A549 (cell line): ENCODE data around the gene APELA.

Experiments
- CTCF ChIP-seq: fragments of >200 bp; sonication (Bioruptor Twin); formaldehyde crosslinking; IDR thresholded peaks from 3 replicates; pipeline ENCODE4 v1.5.1; 2016
- E2F6 ChIP-seq: IDR thresholded peaks from 2 replicates; pipeline ENCODE4 v1.6.1; 2012; ENCODE audit warnings: low read depth, borderline replicate concordance
- EP300 ChIP-seq, 2 experiments: fragments of >200 bp; sonication (Bioruptor Twin); formaldehyde crosslinking; IDR thresholded peaks; 2 replicates in 1 of 2; 3 replicates in 1 of 2; pipeline ENCODE4 v1.6.1; 2016 to 2017
- HOXA7 ChIP-seq: fragments of 250-450 bp; sonication (Bioruptor Pico); IDR thresholded peaks from 2 replicates; pipeline ENCODE4 v1.5.0; 2020; ENCODE audit warnings: mild to moderate bottlenecking, moderate library complexity
- PBX3 ChIP-seq: IDR thresholded peaks from 2 replicates; pipeline ENCODE4 v1.6.1; 2012
- POLR2A ChIP-seq: IDR thresholded peaks from 2 replicates; pipeline ENCODE4 v1.6.1; 2012; ENCODE audit warnings: mild to moderate bottlenecking, low read length
- RAD21 ChIP-seq, 2 experiments: fragments of >200 bp in 1 of 2; sonication (Bioruptor Twin) in 1 of 2; formaldehyde crosslinking in 1 of 2; IDR thresholded peaks in 1 of 2; conservative IDR thresholded peaks in 1 of 2; 2 replicates in 1 of 2; 3 replicates in 1 of 2; pipeline ENCODE4 v1.6.1; 2012 to 2018; ENCODE audit warnings: inconsistent platforms in 1 of 2
- RCOR1 ChIP-seq: fragments of 150-350 bp; IDR thresholded peaks from 2 replicates; pipeline ENCODE4 v1.6.1; 2014; ENCODE audit warnings: antibody characterized with exemption, low read length, low read depth

- TF ChIP-seq E2F6 (no peak), CTCF (no peak), HOXA7 (CRISPR knock-in tag) (no peak), RAD21 (conservative IDR thresholded peaks at IDR 0.05 in 1 of 2, IDR thresholded peaks at IDR 0.05 in 1 of 2) (no peak), PBX3 (no peak), RCOR1 (no peak), POLR2A (no peak), EP300 (IDR thresholded peaks at IDR 0.05) (no peak)
Observed at GRCh38 chr4:164892018-164892417, 15.0 kb downstream of the APELA start.
